GM21717 (cell line): ENCODE measurements around the gene LRRC66.

ENCODE experiments used
- ATAC-seq: cut with Tn5 transposase; IDR thresholded peaks from one replicate; pipeline ENCODE4 v1.9.1; 2021; ENCODE audit warnings: mild to moderate bottlenecking, moderate library complexity; ENCODE audit not compliant: unreplicated experiment

The LRRC66 gene

GRCh38 chr4:52019936-52020657, at the start of gene LRRC66:
TSS of gene LRRC66 (minus strand) at chr4:52020363. CDS start at chr4:52017613, 2,750 bp downstream.
- ATAC-seq, result no peak

- ATAC-seq, result no peak
Measured at GRCh38 chr4:52069571-52069970, 49.4 kb upstream of the LRRC66 start.

GRCh38 chr4:52059372-52059771, 39.2 kb upstream of the LRRC66 start:
- no peak for ATAC-seq

GRCh38 chr4:52058275-52058674, 38.1 kb upstream of the LRRC66 start:
- ATAC-seq, result no peak

GRCh38 chr4:52057196-52057595, 37.0 kb upstream of the LRRC66 start:
- no peak for ATAC-seq

GRCh38 chr4:52054254-52054653, 34.1 kb upstream of the LRRC66 start:
- no peak for ATAC-seq

- peak; percentile 55 for ATAC-seq
Measured at GRCh38 chr4:52052475-52052780, 32.3 kb upstream of the LRRC66 start.

GRCh38 chr4:52051615-52052474, 31.7 kb upstream of the LRRC66 start:
- peak; percentile 72 for ATAC-seq

- peak; percentile 51 for ATAC-seq
Measured at GRCh38 chr4:52051213-52051614, 31.1 kb upstream of the LRRC66 start, which contains the start of gene SPATA18. TSS of gene SPATA18 (plus strand) at chr4:52051304. CDS start at chr4:52051705, 401 bp downstream.

- ATAC-seq, result no peak
Measured at GRCh38 chr4:52049266-52049665, 29.1 kb upstream of the LRRC66 start.

- no peak for ATAC-seq
Measured at GRCh38 chr4:52045028-52045427, 24.9 kb upstream of the LRRC66 start.

- ATAC-seq, result peak; percentile 94
Measured at GRCh38 chr4:52038103-52038912, 18.1 kb upstream of the LRRC66 start, which contains the start of gene SGCB. TSS of gene SGCB (minus strand) at chr4:52038299. CDS start at chr4:52038259, 40 bp downstream.

GRCh38 chr4:52037689-52038102, 17.5 kb upstream of the LRRC66 start:
- ATAC-seq, result peak; percentile 60

GRCh38 chr4:52036886-52037530, 16.8 kb upstream of the LRRC66 start:
- no peak for ATAC-seq

- ATAC-seq, result no peak
Measured at GRCh38 chr4:52035190-52035589, 15.0 kb upstream of the LRRC66 start.

- no peak for ATAC-seq
Measured at GRCh38 chr4:52032005-52032404, 11.8 kb upstream of the LRRC66 start.

- no peak for ATAC-seq
Measured at GRCh38 chr4:52028970-52029369, 8.8 kb upstream of the LRRC66 start.

GRCh38 chr4:52017814-52018213, 2.3 kb downstream of the LRRC66 start:
- ATAC-seq, result no peak

GRCh38 chr4:52016981-52017380, 3.2 kb downstream of the LRRC66 start:
- ATAC-seq, result no peak

GRCh38 chr4:52015366-52015765, 4.8 kb downstream of the LRRC66 start:
- ATAC-seq, result no peak

- no peak for ATAC-seq
Measured at GRCh38 chr4:52014903-52015302, 5.3 kb downstream of the LRRC66 start.
